SIG-M5 (cell line): ENCODE measurements around the gene MRRF.
"Not testable (repeated sequence)": the region's sequence is repeated elsewhere in the genome, so short reads cannot be mapped to it uniquely, and the experiment has no call there.

Source experiments
- DNase-seq: peaks from one replicate; lab custom pipeline; 2025; lab: John Stamatoyannopoulos, UW

The MRRF gene

GRCh38 chr9:122277285-122277897, 12.7 kb downstream of the MRRF start:
- DNase-seq = no peak

- DNase-seq = no peak
These were observed 16.7 kb downstream of the MRRF start for GRCh38 chr9:122281368-122281767.

- DNase-seq = no peak
These were observed 22.1 kb downstream of the MRRF start for GRCh38 chr9:122286764-122287163.

- DNase-seq = no peak
These were observed 22.6 kb downstream of the MRRF start for GRCh38 chr9:122287214-122287720.

- DNase-seq = no peak
These were observed 26.8 kb downstream of the MRRF start for GRCh38 chr9:122291458-122291857.

- DNase-seq = no peak
These were observed 29.8 kb downstream of the MRRF start for GRCh38 chr9:122294531-122294930.

GRCh38 chr9:122297512-122297911, 32.8 kb downstream of the MRRF start:
- peak; percentile 19 for DNase-seq

- DNase-seq = no peak
These were observed 37.8 kb downstream of the MRRF start for GRCh38 chr9:122302237-122303093.

- no peak for DNase-seq
These were observed 42.4 kb downstream of the MRRF start for GRCh38 chr9:122307061-122307460.

- no peak for DNase-seq
These were observed 43.2 kb downstream of the MRRF start for GRCh38 chr9:122307925-122308324.

- DNase-seq = no peak
These were observed 45.2 kb downstream of the MRRF start for GRCh38 chr9:122309861-122310260.

GRCh38 chr9:122314165-122314564, 49.5 kb downstream of the MRRF start:
- DNase-seq = no peak

- DNase-seq = no peak
These were observed 50.9 kb downstream of the MRRF start for GRCh38 chr9:122315534-122315933.

GRCh38 chr9:122318284-122318683, 53.6 kb downstream of the MRRF start:
- DNase-seq = no peak

- no peak for DNase-seq
These were observed 55.8 kb downstream of the MRRF start for GRCh38 chr9:122320413-122320881.

- no peak for DNase-seq
These were observed 57.9 kb downstream of the MRRF start for GRCh38 chr9:122322553-122322952.

GRCh38 chr9:122324665-122325064, 60.0 kb downstream of the MRRF start:
- not testable (repeated sequence) for DNase-seq

GRCh38 chr9:122325124-122325523, 60.4 kb downstream of the MRRF start:
- no peak for DNase-seq

- DNase-seq = no peak
These were observed 62.5 kb downstream of the MRRF start for GRCh38 chr9:122327175-122327574.

- DNase-seq = no peak
These were observed 64.9 kb downstream of the MRRF start for GRCh38 chr9:122329597-122329996.

- DNase-seq = not testable (repeated sequence)
These were observed 65.8 kb downstream of the MRRF start for GRCh38 chr9:122330466-122330865.

- no peak for DNase-seq
These were observed 66.8 kb downstream of the MRRF start for GRCh38 chr9:122331523-122331927.

- DNase-seq = no peak
These were observed 67.4 kb downstream of the MRRF start for GRCh38 chr9:122332083-122332482.
